ENCODE results near the gene RASL11A.

GRCh38 chr13:27309967-27310598 is 39.5 kb downstream of the RASL11A start:
- no peak for TF ChIP-seq TSHZ2 (CRISPR knock-in tag; IDR thresholded peaks at IDR 0.05)
- no peak for TF ChIP-seq ARNTL (CRISPR knock-in tag; IDR thresholded peaks at IDR 0.05; ENCODE audit: borderline replicate concordance, low read depth)
- no peak for TF ChIP-seq PPARA (CRISPR knock-in tag; IDR thresholded peaks at IDR 0.05; ENCODE audit: borderline replicate concordance)

Data from SK-N-SH treated with all-trans-retinoic acid at 6 μM for 48 hours (cell line).